ENCODE results near the gene OPA1.

OPA1 gene

DNA sequence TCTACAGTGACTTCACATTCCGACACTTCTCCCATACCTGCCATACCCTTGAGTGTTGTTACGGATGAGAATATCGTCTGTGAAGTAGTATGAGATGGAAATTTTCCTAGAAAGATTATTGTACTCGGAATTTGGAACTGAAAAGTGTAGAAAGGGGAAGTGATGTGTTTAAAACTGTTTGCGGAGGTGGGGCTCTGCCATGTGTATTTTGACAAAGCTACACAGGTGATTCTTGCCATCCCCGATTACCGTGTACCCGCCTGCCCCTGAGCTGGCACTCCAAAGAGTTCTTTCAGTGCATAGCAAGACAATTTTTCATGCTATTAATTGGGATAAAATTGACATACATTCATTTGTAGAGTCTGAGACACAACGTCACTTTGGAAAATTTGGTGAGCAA, 81.7 kb downstream of the OPA1 start:
- TF ChIP-seq, protein P1, sequence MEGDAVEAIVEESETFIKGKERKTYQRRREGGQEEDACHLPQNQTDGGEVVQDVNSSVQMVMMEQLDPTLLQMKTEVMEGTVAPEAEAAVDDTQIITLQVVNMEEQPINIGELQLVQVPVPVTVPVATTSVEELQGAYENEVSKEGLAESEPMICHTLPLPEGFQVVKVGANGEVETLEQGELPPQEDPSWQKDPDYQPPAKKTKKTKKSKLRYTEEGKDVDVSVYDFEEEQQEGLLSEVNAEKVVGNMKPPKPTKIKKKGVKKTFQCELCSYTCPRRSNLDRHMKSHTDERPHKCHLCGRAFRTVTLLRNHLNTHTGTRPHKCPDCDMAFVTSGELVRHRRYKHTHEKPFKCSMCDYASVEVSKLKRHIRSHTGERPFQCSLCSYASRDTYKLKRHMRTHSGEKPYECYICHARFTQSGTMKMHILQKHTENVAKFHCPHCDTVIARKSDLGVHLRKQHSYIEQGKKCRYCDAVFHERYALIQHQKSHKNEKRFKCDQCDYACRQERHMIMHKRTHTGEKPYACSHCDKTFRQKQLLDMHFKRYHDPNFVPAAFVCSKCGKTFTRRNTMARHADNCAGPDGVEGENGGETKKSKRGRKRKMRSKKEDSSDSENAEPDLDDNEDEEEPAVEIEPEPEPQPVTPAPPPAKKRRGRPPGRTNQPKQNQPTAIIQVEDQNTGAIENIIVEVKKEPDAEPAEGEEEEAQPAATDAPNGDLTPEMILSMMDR (conservative IDR thresholded peaks at IDR 0.05; ENCODE audit: low read length) = no peak
- no peak for TF ChIP-seq EZH2phosphoT487 (IDR thresholded peaks at IDR 0.05; ENCODE audit: borderline replicate concordance)
- no peak overlapping the region for H2AFZ ChIP-seq (ENCODE audit: low read length)
- no peaks in the 10 kb centered on the region for H3K9me2 ChIP-seq (replicated peaks; ENCODE audit: low read depth, low read length)
- H3K9me3 ChIP-seq (ENCODE audit: insufficient read depth, low read depth, low read length) = no peaks in the 10 kb centered on the region
- H3K27me3 ChIP-seq (ENCODE audit: insufficient read depth, low read length, poor library complexity, severe bottlenecking) = no peaks in the 10 kb centered on the region
- H3K4me1 ChIP-seq (ENCODE audit: insufficient read depth, low read length, poor library complexity, severe bottlenecking) = no peaks in the 10 kb centered on the region
- H3K4me3 ChIP-seq (ENCODE audit: low read length, poor library complexity, severe bottlenecking) = no peak overlapping the region
- H4K20me1 ChIP-seq (ENCODE audit: insufficient read depth, low read length, poor library complexity, severe bottlenecking) = no peaks in the 10 kb centered on the region
- H3K9ac ChIP-seq (ENCODE audit: low read depth, low read length, poor library complexity, severe bottlenecking) = no peak overlapping the region
- no peak overlapping the region for H3K4me2 ChIP-seq (ENCODE audit: low read depth, low read length, poor library complexity, severe bottlenecking)
- peaks cover 15% of the 10 kb centered on the region; the same call in 1 of the 2 replicates for H3K36me3 ChIP-seq (ENCODE audit: insufficient read depth, low read length)
- H3K79me2 ChIP-seq (ENCODE audit: insufficient read depth, low read length) = no peaks in the 10 kb centered on the region
- H3F3A ChIP-seq (ENCODE audit: low read depth) = no peaks in the 10 kb centered on the region

GRCh38 chr3:193677734-193678133, 84.7 kb downstream of the OPA1 start:
- H3K9me3 ChIP-seq (ENCODE audit: insufficient read depth, low read depth, low read length) = no peaks in the 10 kb centered on the region
- no peaks in the 10 kb centered on the region for H3F3A ChIP-seq (ENCODE audit: low read depth)
- no peak overlapping the region for H2AFZ ChIP-seq (ENCODE audit: low read length)
- H3K79me2 ChIP-seq (ENCODE audit: insufficient read depth, low read length) = no peaks in the 10 kb centered on the region
- no peak overlapping the region for H3K4me2 ChIP-seq (ENCODE audit: low read depth, low read length, poor library complexity, severe bottlenecking)
- H3K27me3 ChIP-seq (ENCODE audit: insufficient read depth, low read length, poor library complexity, severe bottlenecking) = no peaks in the 10 kb centered on the region
- no peaks in the 10 kb centered on the region for H3K4me1 ChIP-seq (ENCODE audit: insufficient read depth, low read length, poor library complexity, severe bottlenecking)
- no peaks in the 10 kb centered on the region for H3K9me2 ChIP-seq (replicated peaks; ENCODE audit: low read depth, low read length)
- peaks cover 7% of the 10 kb centered on the region; the same call in 1 of the 2 replicates for H3K36me3 ChIP-seq (ENCODE audit: insufficient read depth, low read length)
- H3K4me3 ChIP-seq (ENCODE audit: low read length, poor library complexity, severe bottlenecking) = no peak overlapping the region
- TF ChIP-seq EZH2phosphoT487 (IDR thresholded peaks at IDR 0.05; ENCODE audit: borderline replicate concordance) = no peak
- TF ChIP-seq, protein P1 (conservative IDR thresholded peaks at IDR 0.05; ENCODE audit: low read length) = no peak
- no peaks in the 10 kb centered on the region for H4K20me1 ChIP-seq (ENCODE audit: insufficient read depth, low read length, poor library complexity, severe bottlenecking)
- H3K9ac ChIP-seq (ENCODE audit: low read depth, low read length, poor library complexity, severe bottlenecking) = no peak overlapping the region

DNA sequence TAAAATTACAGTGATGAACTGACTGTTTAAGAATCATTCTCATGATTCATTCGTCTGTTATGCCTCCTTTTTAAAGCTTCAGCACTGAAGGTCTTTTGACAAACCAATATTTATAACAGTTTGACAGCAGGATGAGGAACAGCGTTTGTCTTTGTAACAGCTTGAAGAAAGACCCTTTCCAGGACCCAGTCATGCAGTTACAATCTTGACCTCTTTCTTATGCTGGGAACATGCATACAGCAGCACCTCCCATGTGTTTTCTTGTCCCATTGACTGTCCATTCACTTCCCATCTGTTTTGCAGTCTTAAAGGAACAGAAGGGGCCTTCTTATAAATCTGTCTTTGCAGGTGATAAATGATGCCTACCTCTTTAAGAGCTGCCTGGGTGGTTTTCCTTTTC, 87.2 kb downstream of the OPA1 start:
- TF ChIP-seq, protein P1 (conservative IDR thresholded peaks at IDR 0.05; ENCODE audit: low read length) = no peak
- no peak for TF ChIP-seq EZH2phosphoT487 (IDR thresholded peaks at IDR 0.05; ENCODE audit: borderline replicate concordance)
- Histone ChIP-seq H3K36me3 (ENCODE audit: insufficient read depth, low read length) (peaks cover 10% of the 10 kb centered on the region; the same call in 1 of the 2 replicates), H2AFZ (ENCODE audit: low read length) (no peak overlapping the region), H3F3A (ENCODE audit: low read depth) (no peaks in the 10 kb centered on the region), H3K4me1 (ENCODE audit: insufficient read depth, low read length, poor library complexity, severe bottlenecking) (no peaks in the 10 kb centered on the region), H4K20me1 (ENCODE audit: insufficient read depth, low read length, poor library complexity, severe bottlenecking) (no peaks in the 10 kb centered on the region), H3K9ac (ENCODE audit: low read depth, low read length, poor library complexity, severe bottlenecking) (no peak overlapping the region), H3K9me3 (ENCODE audit: insufficient read depth, low read depth, low read length) (no peaks in the 10 kb centered on the region), H3K4me3 (ENCODE audit: low read length, poor library complexity, severe bottlenecking) (no peak overlapping the region), H3K27me3 (ENCODE audit: insufficient read depth, low read length, poor library complexity, severe bottlenecking) (no peaks in the 10 kb centered on the region), H3K79me2 (ENCODE audit: insufficient read depth, low read length) (no peaks in the 10 kb centered on the region), H3K9me2 (replicated peaks; ENCODE audit: low read depth, low read length) (no peaks in the 10 kb centered on the region), H3K4me2 (ENCODE audit: low read depth, low read length, poor library complexity, severe bottlenecking) (no peak overlapping the region)
